ENCODE results near the gene NAP1L4. TPM values are rescaled to one million over a fixed set of nuclear protein-coding genes. Genes with fewer than 3 reads are reported as not detected.
"Not testable (repeated sequence)": the region's sequence is repeated elsewhere in the genome, so short reads cannot be mapped to it uniquely, and the experiment has no call there.

NAP1L4 gene
- total RNA-seq, 1 experiment from 2014 or later: 80.5 TPM

- Histone ChIP-seq H3K36me3 (ENCODE audit: insufficient read depth, low read length) (peaks cover 68% of the 10 kb centered on the region), H3K27me3 (ENCODE audit: low read length) (no peaks in the 10 kb centered on the region), H3K79me2 (ENCODE audit: low read length) (peaks cover 4% of the 10 kb centered on the region; the same call in 1 of the 2 replicates)
Observed at GRCh38 chr11:2944530-2944929, 47.6 kb downstream of the NAP1L4 start.

GRCh38 chr11:2943711-2944118 lies 48.4 kb downstream of the NAP1L4 start:
- no peak overlapping the region for H3K4me3 ChIP-seq (ENCODE audit: low read length)
- no peaks in the 10 kb centered on the region for H3K4me1 ChIP-seq (ENCODE audit: low read length)
- no peak overlapping the region for H2AFZ ChIP-seq (ENCODE audit: low read length)
- peaks cover 18% of the 10 kb centered on the region for H3K9me3 ChIP-seq (ENCODE audit: low read length)
- H3K9me2 ChIP-seq (replicated peaks; ENCODE audit: insufficient read depth, low read length): no peaks in the 10 kb centered on the region
- no peak overlapping the region for H3K27ac ChIP-seq (ENCODE audit: low read length)
- H3K27me3 ChIP-seq (ENCODE audit: low read length): no peaks in the 10 kb centered on the region
- no peaks in the 10 kb centered on the region for H4K20me1 ChIP-seq (ENCODE audit: insufficient read depth, low read depth, low read length)
- peaks cover 1% of the 10 kb centered on the region; the same call in 1 of the 2 replicates for H3K79me2 ChIP-seq (ENCODE audit: low read length)
- H3K9ac ChIP-seq (ENCODE audit: low read length): no peak overlapping the region
- no peak overlapping the region for H3K4me2 ChIP-seq (ENCODE audit: low read depth, low read length, poor library complexity, severe bottlenecking)
- H3K36me3 ChIP-seq (ENCODE audit: insufficient read depth, low read length): peaks cover 61% of the 10 kb centered on the region
- no peak for DNase-seq

More at GRCh38 chr11:2944530-2944929, 47.6 kb downstream of the NAP1L4 start:
- Histone ChIP-seq H3K27ac (ENCODE audit: low read length) (no peak overlapping the region), H2AFZ (ENCODE audit: low read length) (no peak overlapping the region), H3K9ac (ENCODE audit: low read length) (no peak overlapping the region), H3K4me1 (ENCODE audit: low read length) (no peaks in the 10 kb centered on the region), H3K9me2 (replicated peaks; ENCODE audit: insufficient read depth, low read length) (no peaks in the 10 kb centered on the region), H3K4me3 (ENCODE audit: low read length) (no peak overlapping the region), H3K9me3 (ENCODE audit: low read length) (peaks cover 9% of the 10 kb centered on the region), H4K20me1 (ENCODE audit: insufficient read depth, low read depth, low read length) (no peaks in the 10 kb centered on the region), H3K4me2 (ENCODE audit: low read depth, low read length, poor library complexity, severe bottlenecking) (no peak overlapping the region)
- DNase-seq: no peak

- H3K9me3 ChIP-seq (ENCODE audit: low read length): peaks cover 21% of the 10 kb centered on the region
- no peak overlapping the region for H3K4me3 ChIP-seq (ENCODE audit: low read length)
Observed at GRCh38 chr11:2942872-2943710, 49.0 kb downstream of the NAP1L4 start.

GRCh38 chr11:2942447-2942846 lies 49.7 kb downstream of the NAP1L4 start:
- no peak overlapping the region for H3K4me2 ChIP-seq (ENCODE audit: low read depth, low read length, poor library complexity, severe bottlenecking)
- no peaks in the 10 kb centered on the region for H4K20me1 ChIP-seq (ENCODE audit: insufficient read depth, low read depth, low read length)
- no peaks in the 10 kb centered on the region for H3K79me2 ChIP-seq (ENCODE audit: low read length)
- no peaks in the 10 kb centered on the region for H3K4me1 ChIP-seq (ENCODE audit: low read length)
- no peaks in the 10 kb centered on the region for H3K9me2 ChIP-seq (replicated peaks; ENCODE audit: insufficient read depth, low read length)
- no peak overlapping the region for H2AFZ ChIP-seq (ENCODE audit: low read length)
- H3K9ac ChIP-seq (ENCODE audit: low read length): no peak overlapping the region
- peaks cover 25% of the 10 kb centered on the region for H3K9me3 ChIP-seq (ENCODE audit: low read length)
- H3K27ac ChIP-seq (ENCODE audit: low read length): no peak overlapping the region
- H3K27me3 ChIP-seq (ENCODE audit: low read length): no peaks in the 10 kb centered on the region
- DNase-seq: no peak
- H3K4me3 ChIP-seq (ENCODE audit: low read length): no peak overlapping the region
- peaks cover 49% of the 10 kb centered on the region for H3K36me3 ChIP-seq (ENCODE audit: insufficient read depth, low read length)

More at GRCh38 chr11:2942872-2943710, 49.0 kb downstream of the NAP1L4 start:
- no peak overlapping the region for H3K27ac ChIP-seq (ENCODE audit: low read length)
- H3K4me1 ChIP-seq (ENCODE audit: low read length): no peaks in the 10 kb centered on the region
- H3K9ac ChIP-seq (ENCODE audit: low read length): no peak overlapping the region
- H4K20me1 ChIP-seq (ENCODE audit: insufficient read depth, low read depth, low read length): no peaks in the 10 kb centered on the region
- no peak for DNase-seq
- H3K4me2 ChIP-seq (ENCODE audit: low read depth, low read length, poor library complexity, severe bottlenecking): no peak overlapping the region
- no peak overlapping the region for H2AFZ ChIP-seq (ENCODE audit: low read length)
- no peaks in the 10 kb centered on the region for H3K79me2 ChIP-seq (ENCODE audit: low read length)
- no peaks in the 10 kb centered on the region for H3K27me3 ChIP-seq (ENCODE audit: low read length)
- peaks cover 55% of the 10 kb centered on the region for H3K36me3 ChIP-seq (ENCODE audit: insufficient read depth, low read length)
- H3K9me2 ChIP-seq (replicated peaks; ENCODE audit: insufficient read depth, low read length): no peaks in the 10 kb centered on the region

GRCh38 chr11:2940921-2941821 lies 51.0 kb downstream of the NAP1L4 start:
- H3K4me2 ChIP-seq (ENCODE audit: low read depth, low read length, poor library complexity, severe bottlenecking): no peak overlapping the region
- no peak for DNase-seq
- H3K36me3 ChIP-seq (ENCODE audit: insufficient read depth, low read length): peaks cover 36% of the 10 kb centered on the region
- H3K9me2 ChIP-seq (replicated peaks; ENCODE audit: insufficient read depth, low read length): no peaks in the 10 kb centered on the region
- H3K4me1 ChIP-seq (ENCODE audit: low read length): no peaks in the 10 kb centered on the region
- H3K27me3 ChIP-seq (ENCODE audit: low read length): no peaks in the 10 kb centered on the region
- H2AFZ ChIP-seq (ENCODE audit: low read length): no peak overlapping the region
- no peak overlapping the region for H3K4me3 ChIP-seq (ENCODE audit: low read length)
- H3K79me2 ChIP-seq (ENCODE audit: low read length): no peaks in the 10 kb centered on the region
- H3K9ac ChIP-seq (ENCODE audit: low read length): no peak overlapping the region
- H4K20me1 ChIP-seq (ENCODE audit: insufficient read depth, low read depth, low read length): no peaks in the 10 kb centered on the region
- peaks cover 25% of the 10 kb centered on the region for H3K9me3 ChIP-seq (ENCODE audit: low read length)
- H3K27ac ChIP-seq (ENCODE audit: low read length): no peak overlapping the region

GRCh38 chr11:2940147-2940920 lies 51.8 kb downstream of the NAP1L4 start:
- H4K20me1 ChIP-seq (ENCODE audit: insufficient read depth, low read depth, low read length): no peaks in the 10 kb centered on the region
- no peaks in the 10 kb centered on the region for H3K9me2 ChIP-seq (replicated peaks; ENCODE audit: insufficient read depth, low read length)
- no peak overlapping the region for H3K9ac ChIP-seq (ENCODE audit: low read length)
- no peak for DNase-seq
- H3K27me3 ChIP-seq (ENCODE audit: low read length): no peaks in the 10 kb centered on the region
- H3K4me1 ChIP-seq (ENCODE audit: low read length): no peaks in the 10 kb centered on the region
- H2AFZ ChIP-seq (ENCODE audit: low read length): no peak overlapping the region
- no peak overlapping the region for H3K4me3 ChIP-seq (ENCODE audit: low read length)
- peaks cover 25% of the 10 kb centered on the region for H3K9me3 ChIP-seq (ENCODE audit: low read length)
- no peak overlapping the region for H3K4me2 ChIP-seq (ENCODE audit: low read depth, low read length, poor library complexity, severe bottlenecking)
- H3K27ac ChIP-seq (ENCODE audit: low read length): no peak overlapping the region
- H3K79me2 ChIP-seq (ENCODE audit: low read length): no peaks in the 10 kb centered on the region
- peaks cover 27% of the 10 kb centered on the region for H3K36me3 ChIP-seq (ENCODE audit: insufficient read depth, low read length)

GRCh38 chr11:2938458-2939418 lies 53.4 kb downstream of the NAP1L4 start:
- H3K79me2 ChIP-seq (ENCODE audit: low read length); H3K4me2 ChIP-seq (ENCODE audit: low read depth, low read length, poor library complexity, severe bottlenecking); H3K4me3 ChIP-seq (ENCODE audit: low read length); H3K9ac ChIP-seq (ENCODE audit: low read length); H4K20me1 ChIP-seq (ENCODE audit: insufficient read depth, low read depth, low read length); H3K27me3 ChIP-seq (ENCODE audit: low read length); H3K4me1 ChIP-seq (ENCODE audit: low read length); DNase-seq; H3K9me2 ChIP-seq (replicated peaks; ENCODE audit: insufficient read depth, low read length); H2AFZ ChIP-seq (ENCODE audit: low read length); H3K27ac ChIP-seq (ENCODE audit: low read length): not testable (repeated sequence)
- peaks cover 24% of the 10 kb centered on the region for H3K9me3 ChIP-seq (ENCODE audit: low read length)
- peaks cover 11% of the 10 kb centered on the region for H3K36me3 ChIP-seq (ENCODE audit: insufficient read depth, low read length)

Measured in Karpas-422 (cell line).